ENCODE results near the gene CAST.
"Not testable (repeated sequence)": the region's sequence is repeated elsewhere in the genome, so short reads cannot be mapped to it uniquely, and the experiment has no call there.

The CAST gene

GRCh38 chr5:96781031-96781971 lies 119.1 kb downstream of the CAST start:
- no peak for DNase-seq (ENCODE audit: low spot score)

- DNase-seq (ENCODE audit: low spot score), result no peak
Observed at GRCh38 chr5:96783326-96783725, 121.2 kb downstream of the CAST start.

DNA sequence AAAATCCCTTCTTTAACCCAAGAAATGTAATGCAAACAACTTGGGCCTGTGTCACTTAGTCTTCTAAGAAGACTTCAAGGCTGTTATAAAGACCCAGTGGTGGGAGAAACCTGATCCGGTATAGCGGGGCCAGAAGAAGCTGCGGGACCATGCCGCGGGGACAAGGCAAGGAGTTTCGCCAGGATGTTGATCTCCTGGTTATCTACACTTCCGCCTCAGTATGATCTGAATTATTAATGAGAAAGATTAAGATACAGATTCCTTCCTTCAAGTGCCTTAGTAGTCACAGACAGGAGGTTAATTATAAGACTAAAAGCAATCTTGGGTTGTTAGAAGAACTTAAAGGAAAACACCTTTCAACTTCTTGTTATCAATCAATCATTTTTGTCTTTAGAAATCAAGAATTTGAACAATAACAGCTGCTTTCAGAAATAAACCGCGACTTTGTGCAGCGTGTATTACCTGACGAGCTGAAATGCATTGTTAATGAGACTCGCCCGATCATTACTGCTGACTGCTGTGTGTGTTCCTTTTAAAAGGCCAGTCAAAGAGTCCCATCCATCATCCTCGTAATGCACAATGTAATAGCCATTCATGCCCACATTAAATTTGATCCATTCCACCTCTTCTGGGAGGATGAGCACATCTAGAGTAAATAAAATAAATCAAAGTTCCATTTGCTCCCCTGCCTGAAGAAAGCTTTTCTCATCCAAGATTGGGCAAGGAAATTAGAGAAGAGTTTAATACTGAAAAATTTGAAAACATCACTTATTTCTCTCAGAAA lies 123.3 kb downstream of the CAST start:
- no peak for DNase-seq (ENCODE audit: low spot score)

DNA sequence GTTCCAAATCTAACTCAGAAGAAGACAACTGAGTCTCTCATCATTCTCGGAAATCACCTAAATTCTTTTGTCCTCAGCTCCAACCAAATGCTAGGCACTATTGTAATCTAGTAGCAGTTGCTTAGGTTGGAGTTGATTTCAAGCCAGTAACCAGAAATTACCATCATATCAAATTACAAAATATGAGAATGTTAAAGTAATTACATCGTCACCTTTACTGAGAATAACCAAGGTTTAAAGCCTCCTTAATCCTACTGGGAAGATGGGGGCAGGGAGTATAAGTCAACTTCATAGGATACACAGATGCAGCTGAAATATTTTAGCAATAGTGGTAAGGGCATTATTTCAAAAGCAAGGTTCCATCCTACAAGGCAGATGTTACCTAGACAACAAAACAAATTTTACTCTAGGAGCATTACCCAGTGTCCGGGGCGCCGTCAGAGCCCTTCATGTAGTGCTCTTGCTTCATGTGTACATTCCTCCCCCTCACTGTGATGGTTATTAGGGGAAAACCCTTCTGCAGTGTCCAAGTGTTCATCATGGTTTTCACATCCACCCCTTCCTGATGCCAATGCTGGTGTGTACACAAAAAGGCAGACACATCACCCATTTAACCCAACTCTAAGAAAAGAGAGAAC lies 126.1 kb downstream of the CAST start:
- no peak for DNase-seq (ENCODE audit: low spot score)

- DNase-seq (ENCODE audit: low spot score), result no peak
Observed at GRCh38 chr5:96789794-96790330, 127.7 kb downstream of the CAST start.

DNA sequence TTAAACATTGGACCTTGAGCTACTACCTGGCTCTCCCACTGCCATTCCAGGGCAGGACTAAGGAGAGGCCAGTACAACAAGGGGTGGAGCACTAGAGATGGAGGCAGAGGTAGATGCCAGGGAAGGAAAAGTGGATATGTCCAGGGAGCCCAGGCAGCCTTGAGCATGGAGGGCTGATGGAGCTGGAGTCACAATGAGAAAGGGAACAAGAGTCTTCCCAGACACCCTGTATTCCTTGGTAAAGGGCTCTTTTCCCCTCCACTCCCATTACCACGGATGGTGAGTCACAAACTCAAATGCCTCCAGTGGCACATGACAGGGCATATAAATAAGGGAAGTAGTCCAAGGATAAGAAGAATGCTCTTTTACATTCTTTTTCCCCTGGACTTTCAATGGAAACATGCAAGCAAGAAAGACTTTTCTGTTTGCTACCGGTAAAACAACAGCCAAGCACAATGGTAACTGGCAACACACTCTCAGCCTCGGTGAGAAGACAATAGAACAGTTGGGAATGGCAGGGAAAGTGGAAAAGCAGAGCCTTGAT lies 128.9 kb downstream of the CAST start:
- peak; percentile 66 for DNase-seq (ENCODE audit: low spot score)

GRCh38 chr5:96794757-96795156 lies 132.6 kb downstream of the CAST start:
- DNase-seq (ENCODE audit: low spot score), result no peak

GRCh38 chr5:96795626-96796025 lies 133.4 kb downstream of the CAST start:
- no peak for DNase-seq (ENCODE audit: low spot score)

DNA sequence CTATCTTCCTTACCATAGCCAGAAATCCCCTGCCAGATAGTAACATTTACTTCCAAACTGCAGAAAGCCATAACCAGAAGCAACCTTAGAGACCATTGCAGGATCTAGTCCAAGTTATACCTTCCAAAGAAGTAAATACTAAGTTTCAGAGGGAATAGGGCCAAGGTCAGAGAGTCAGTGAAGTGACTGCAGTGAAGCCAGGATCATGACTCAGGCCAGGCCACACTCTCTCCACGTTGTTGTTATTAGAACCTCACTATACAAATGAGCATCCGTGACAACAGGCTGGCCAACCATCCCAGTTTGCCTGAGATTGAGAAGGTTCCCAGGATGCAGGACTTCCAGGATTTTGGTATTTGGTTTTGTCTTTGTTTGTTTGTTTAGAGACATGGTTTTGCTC lies 134.3 kb downstream of the CAST start:
- DNase-seq (ENCODE audit: low spot score), result no peak

DNA sequence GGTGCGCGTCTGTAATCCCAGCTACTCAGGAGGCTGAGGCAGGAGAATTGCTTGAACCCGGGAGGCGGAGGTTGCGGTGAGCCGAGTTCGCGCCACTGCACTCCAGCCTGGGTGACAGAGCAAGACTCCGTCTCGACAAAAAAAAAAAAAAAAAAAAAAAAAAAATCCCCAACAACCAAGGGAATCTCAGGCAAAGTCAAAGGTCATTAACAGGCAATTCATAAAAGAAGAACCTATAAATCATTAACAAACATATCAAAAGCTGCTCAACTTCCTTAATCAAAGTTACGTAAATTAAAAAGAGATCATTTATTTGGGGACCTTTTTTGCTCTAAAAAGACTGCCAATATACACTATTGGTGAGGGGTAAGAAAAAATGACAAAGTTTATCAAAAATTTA lies 139.5 kb downstream of the CAST start:
- DNase-seq (ENCODE audit: low spot score), result not testable (repeated sequence)

DNA sequence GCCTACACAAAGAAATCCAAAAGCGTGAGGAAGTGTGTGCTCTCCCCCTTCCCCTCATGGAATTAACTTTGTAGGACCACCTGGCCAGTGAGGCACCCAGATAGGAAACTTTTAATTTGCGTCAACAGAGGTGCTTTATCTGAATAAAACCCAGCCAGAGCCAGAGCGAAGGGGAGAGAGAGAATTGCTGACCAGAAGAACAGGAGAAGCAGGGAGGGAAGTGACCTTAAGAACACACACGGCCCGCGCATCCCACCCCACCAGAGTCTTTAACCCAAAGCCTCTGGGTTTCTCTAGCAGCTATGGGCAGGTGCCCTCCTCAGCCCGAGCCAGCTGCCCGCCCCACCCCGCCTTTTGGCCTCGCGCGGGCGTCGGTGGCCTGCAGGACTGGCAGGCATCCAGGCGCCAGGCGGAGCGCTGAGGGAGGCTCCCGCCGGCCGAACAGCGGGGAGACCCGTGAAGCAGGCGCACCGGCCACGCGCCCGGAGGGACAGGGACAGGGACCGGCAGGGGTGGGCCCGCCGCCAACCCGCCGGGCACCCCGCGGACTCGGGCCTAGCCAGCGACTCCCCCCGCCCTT lies 145.0 kb downstream of the CAST start:
- DNase-seq (ENCODE audit: low spot score), result peak; percentile 69

- no peak for DNase-seq (ENCODE audit: low spot score)
Observed at GRCh38 chr5:96808541-96808828, 146.3 kb downstream of the CAST start.

DNA sequence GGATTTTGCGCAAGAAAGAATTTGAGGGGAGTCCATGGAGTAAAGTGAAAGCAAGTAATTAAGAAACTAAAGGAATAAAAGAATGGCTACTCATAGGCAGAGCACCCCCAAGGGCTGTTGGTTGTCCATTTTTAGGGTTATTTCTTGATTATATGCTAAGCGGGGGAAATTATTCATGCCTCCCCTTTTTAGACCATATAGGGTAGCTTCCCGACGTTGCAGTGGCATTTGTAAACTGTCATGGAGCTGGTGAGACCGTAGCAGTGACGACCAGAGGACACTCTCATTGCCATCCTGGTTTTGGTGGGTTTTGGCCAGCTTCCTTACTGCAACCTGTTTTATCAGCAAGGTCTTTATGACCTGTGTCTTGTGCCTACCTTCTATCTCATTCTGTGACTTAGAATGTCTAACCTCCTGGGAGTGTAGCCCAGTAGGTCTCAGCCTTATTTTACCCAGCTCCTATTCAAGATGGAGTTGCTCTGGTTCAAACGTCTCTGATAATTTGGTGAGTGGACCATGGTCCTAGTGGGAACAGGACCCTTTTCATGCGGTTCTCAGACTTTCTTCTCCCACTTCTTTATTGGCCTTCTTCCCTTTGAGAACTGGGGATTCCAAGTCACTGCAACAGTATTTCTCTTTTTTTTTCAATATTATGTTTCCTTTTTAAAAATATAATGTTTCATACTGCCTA lies 146.8 kb downstream of the CAST start:
- no peak for DNase-seq (ENCODE audit: low spot score)

DNA sequence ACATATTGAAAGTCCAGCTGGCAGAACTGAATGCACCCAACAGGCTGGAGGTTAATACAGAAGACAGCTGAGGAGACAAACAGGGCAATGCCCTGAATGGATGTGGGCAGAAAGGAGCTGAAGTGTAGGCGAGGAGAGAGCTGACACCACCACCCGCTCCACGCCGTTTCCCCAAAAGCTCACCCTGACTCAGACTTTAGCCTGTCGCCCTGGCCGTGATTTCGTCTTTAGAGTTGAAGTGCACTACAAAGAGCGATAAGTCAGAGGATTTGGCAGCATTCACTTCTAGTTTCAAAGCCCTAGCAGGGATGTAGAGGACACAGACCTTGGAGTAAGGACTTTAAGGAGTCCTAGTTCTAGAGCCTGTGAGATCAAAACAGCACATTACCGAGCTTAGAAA lies 147.7 kb downstream of the CAST start:
- DNase-seq (ENCODE audit: low spot score), result no peak

DNA sequence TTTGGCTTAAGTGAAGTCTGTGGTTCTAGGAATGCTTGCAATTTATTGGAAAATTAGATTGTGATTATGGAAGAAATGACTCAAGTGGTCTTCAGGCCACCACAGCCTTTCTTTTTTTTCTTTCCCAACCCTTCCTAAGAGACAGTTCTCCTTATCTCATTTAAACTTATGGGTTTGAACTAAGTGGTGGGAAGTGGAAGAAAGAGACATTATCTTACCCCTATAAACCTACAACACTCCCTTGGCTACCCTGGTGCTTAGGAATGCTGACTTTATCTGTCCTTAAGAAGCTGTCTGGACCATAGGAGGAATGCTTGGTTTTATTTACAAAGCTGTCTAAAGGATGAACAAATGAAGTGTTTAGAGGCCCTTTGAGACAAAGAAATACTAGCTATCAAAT lies 150.7 kb downstream of the CAST start:
- no peak for DNase-seq (ENCODE audit: low spot score)

- no peak for DNase-seq (ENCODE audit: low spot score)
Observed at GRCh38 chr5:96814041-96814440, 151.9 kb downstream of the CAST start.

DNA sequence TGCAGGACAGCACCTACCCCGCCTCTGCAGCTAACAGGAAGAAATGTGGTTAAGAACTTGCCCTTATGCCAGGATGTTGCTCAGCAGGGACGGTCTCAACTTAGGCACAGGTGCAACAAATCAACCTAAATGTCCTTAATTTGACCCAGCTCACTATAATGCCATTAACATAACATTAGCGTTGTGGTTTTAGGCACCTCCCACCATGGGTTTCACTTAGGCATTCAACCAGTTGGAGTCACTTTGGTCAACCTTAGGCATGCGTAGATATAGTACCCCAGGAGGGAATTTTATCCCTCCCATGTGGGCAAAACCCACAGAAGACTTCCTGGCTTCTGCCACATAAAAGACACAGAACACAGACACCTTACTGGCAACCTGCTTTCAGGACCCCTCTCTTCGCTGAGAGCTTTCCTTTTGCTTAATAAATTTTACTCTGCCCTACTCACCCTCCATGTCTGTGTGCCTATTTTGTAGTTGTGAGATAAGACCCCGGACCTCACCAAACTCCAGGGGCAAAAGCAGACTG lies 154.3 kb downstream of the CAST start:
- no peak for DNase-seq (ENCODE audit: low spot score)

DNA sequence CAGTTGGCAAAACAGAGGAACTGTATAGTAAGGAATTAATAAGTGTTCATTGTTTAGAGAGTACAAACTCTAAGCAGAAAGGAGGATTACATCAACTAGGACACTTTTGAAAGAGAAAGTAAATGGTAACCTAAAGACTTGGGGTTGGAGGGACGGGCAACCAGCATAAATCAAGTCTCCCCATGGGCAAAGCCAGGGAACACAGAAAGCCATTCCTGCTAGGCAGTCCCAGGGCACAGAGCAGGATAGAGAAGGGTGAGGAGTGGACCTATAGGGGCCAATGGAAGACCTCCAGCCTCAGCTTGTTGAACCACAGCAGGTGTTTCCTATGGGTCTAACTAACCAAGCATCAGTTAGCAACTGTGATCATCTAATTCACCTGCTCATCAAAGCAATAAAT lies 154.8 kb downstream of the CAST start:
- DNase-seq (ENCODE audit: low spot score), result no peak

DNA sequence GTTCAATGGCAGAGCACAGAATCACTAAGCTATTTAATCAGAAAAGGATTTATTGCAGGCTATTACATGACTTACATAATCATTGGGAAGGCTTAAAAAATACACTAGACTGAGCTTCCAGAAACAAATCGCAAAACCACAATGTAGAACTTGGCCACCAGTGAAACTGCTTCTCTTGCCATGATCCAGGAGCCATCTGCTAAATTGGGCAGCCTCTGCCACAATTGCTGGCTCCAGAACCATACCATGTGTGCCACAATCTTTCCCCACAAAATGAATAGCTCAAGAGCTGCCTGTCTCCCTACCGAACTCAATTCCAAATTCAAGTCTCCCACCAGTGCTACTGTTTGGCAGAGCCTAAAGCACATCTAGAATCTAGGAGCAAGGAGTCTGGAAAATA lies 155.3 kb downstream of the CAST start:
- peak; percentile 38 for DNase-seq (ENCODE audit: low spot score)

DNA sequence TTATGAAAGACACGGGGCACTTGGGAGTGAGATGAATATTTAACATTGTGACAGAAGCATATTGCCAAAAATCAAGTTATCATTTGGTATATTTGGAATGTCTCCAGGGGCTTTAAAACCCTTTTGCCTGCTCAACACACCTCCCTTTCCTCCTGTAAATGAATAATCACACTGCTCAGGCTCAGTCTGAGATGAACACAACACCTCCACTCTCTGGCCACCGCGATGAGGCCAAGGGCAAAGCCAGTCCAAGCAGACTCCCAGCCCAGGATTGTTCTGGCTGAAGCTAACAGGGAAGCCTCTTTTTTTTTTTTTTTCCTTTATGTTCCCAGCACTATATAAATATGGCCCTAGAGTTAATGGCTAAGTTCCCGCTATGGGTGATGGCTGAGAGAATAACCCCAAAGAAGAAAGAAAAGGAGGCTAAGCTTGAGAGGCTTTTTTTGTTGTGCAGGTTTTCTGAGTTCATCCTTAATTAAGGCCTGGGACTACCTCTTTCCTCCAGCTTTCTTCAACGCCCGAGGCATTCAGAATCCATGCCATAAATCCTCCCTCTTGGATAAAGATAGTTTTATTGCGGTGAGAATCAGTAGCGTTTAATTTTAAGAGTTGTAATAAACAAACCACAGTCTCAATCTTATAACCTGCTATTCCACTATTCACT lies 156.1 kb downstream of the CAST start:
- DNase-seq (ENCODE audit: low spot score), result no peak

DNA sequence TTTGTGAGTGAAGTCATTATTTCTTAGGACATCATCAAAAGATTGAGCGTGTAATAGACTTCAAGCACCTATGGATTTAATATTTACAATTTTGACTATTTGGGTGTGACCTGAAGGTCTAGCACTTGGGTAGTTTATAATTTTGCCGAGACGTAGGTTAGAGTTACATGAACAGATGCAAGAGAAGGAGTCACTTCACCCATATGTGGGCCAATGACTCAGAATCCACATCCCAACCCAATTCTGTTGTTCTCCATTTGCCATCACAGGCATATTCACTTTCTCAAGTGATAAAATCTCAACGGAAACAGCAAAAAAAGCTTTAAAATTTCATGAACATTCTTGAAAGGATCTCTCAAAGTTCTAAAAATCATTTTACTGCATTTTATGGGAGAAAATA lies 157.6 kb downstream of the CAST start:
- no peak for DNase-seq (ENCODE audit: low spot score)
